Ovary (tissue), 9 donors: ENCODE results near the gene BBS2. TPM values are rescaled to one million over a fixed set of nuclear protein-coding genes. Genes with fewer than 3 reads are reported as not detected.

ENCODE experiments used
- DNase-seq, 5 donors: peaks; one replicate each; pipeline ENCODE4 v3.0.0-alpha.2; 2019 to 2020
- H3K27ac ChIP-seq, 2 donors: fragments of 200-600 bp; one replicate each; pipeline versions ENCODE4 v1.5.1 to v1.8.0; 2019 to 2022
- H3K27me3 ChIP-seq: fragments of 200-600 bp; one replicate; pipeline ENCODE4 v1.8.0; 2022
- H3K36me3 ChIP-seq: fragments of 200-600 bp; sonication (generic); one replicate; pipeline ENCODE4 v1.5.1; 2019
- H3K4me1 ChIP-seq: one replicate; pipeline ENCODE4 v1.8.1; 2013; ENCODE audit warnings: mild to moderate bottlenecking, moderate library complexity; ENCODE audit not compliant: insufficient read depth
- H3K4me3 ChIP-seq: fragments of 200-600 bp; sonication (generic); one replicate; pipeline ENCODE4 v1.5.1; 2017
- H3K9me3 ChIP-seq, 2 donors: fragments of 200-600 bp in 1 of 2; sonication (generic) in 1 of 2; one replicate each; pipeline versions ENCODE4 v1.5.1 to v1.8.1; 2013 to 2019; ENCODE audit warnings: mild to moderate bottlenecking in 1 of 2, moderate library complexity in 1 of 2
- CTCF ChIP-seq, 3 donors: fragments of 450-650 bp in 2 of 3; fragments of 200-600 bp in 1 of 3; IDR thresholded peaks; one replicate each; pipeline versions ENCODE4 v1.5.1 to v1.8.0; 2016 to 2022; ENCODE audit warnings: antibody characterized with exemption in 3 of 3, mild to moderate bottlenecking in 1 of 3
- EP300 ChIP-seq: sonication (generic); formaldehyde crosslinking; IDR thresholded peaks from one replicate; pipeline ENCODE4 v1.6.1; 2017; ENCODE audit warnings: antibody characterized with exemption
- POLR2A ChIP-seq: fragments of 450-650 bp; IDR thresholded peaks from one replicate; pipeline ENCODE4 v1.6.1; 2017; ENCODE audit warnings: antibody characterized with exemption, mild to moderate bottlenecking, moderate library complexity
- WGBS, 3 donors: extraction: QIAGEN DNeasy Blood & Tissue Kit in 1 of 3; methylation state at CpG; one replicate each; pipeline versions ENCODE4 v1.1.5 to v1.1.7; 2013 to 2017; 5-methylcytosine and 5-hydroxymethylcytosine counted together
- intact Hi-C, 4 donors: fragments of 100-400 bp; cut with DNase I; formaldehyde crosslinking; loops; one replicate each; pipeline versions ENCODE4 v1.11.0 to v1.15.1; 2022 to 2023
- polyA plus RNA-seq, 2 donors: library from polyadenylated mRNA; stranded (reverse); fragments of 200-250 nt in 1 of 2; fragments of 350-450 nt in 1 of 2; fragmentation: Illumina TruSeq in 1 of 2; extraction: RNeasy Lipid Tissue Mini Kit (QIAGEN cat#74804) in 1 of 2; gene quantifications; one replicate each; pipeline ENCODE4 v1.2.3, GENCODE V29; 2013 to 2014
- total RNA-seq, 7 donors: library from RNA; depleted of rRNA in 2 of 7; stranded (reverse); fragments of >200 nt in 2 of 7; fragmentation: NEBNext Ultra II Directional in 3 of 7; extraction: Animal tissue kit (Norgen Biotek cat#: 25700) in 3 of 7; gene quantifications; one replicate each; pipeline versions ENCODE4 v1.1.0 to v1.2.4, GENCODE V29; 2016 to 2023
- donor health status: DM: no; HTN: no; CAD: no; lungs with moderate emphysema.
- donor health status: DM: no; HTN: no; CAD: no.
- donor health status: Bipolar disorder and iron deficiency.
- donor health status: DM: yes; HTN: yes; CAD: no.
- donor health status: DM: no; HTN: no; CAD: no.
- donor health status: DM: yes; HTN: yes; CAD: no.

Gene BBS2
- total and polyA plus RNA-seq, 9 donors = 47.9 to 86.2 (median 67.1) TPM

GRCh38 chr16:56547120-56547948 lies 27.5 kb upstream of the BBS2 start:
- 31 to 38% (median 35%) methylated on average over 12 of the region's 12 CpGs for WGBS, 3 donors

GRCh38 chr16:56542039-56542438 lies 22.2 kb upstream of the BBS2 start:
- Histone ChIP-seq H3K27me3 (no peaks in the 10 kb centered on the region), H3K4me3 (no peak overlapping the region), H3K36me3 (no peaks in the 10 kb centered on the region), H3K27ac (no peak overlapping the region), H3K9me3 (peaks cover 0 to 3% of the 10 kb centered on the region in 2 donors), H3K4me1 (peaks cover 3% of the 10 kb centered on the region)
- intact Hi-C loops = no loop called here
- TF ChIP-seq CTCF (IDR thresholded peaks at IDR 0.05) (no peak), EP300 (no peak), POLR2A (no peak)
- no peak for DNase-seq
- 15 to 49% (median 16%) methylated on average over 2 of the region's 2 CpGs for WGBS, 3 donors

More at GRCh38 chr16:56547120-56547948, 27.5 kb upstream of the BBS2 start:
- DNase-seq = no peak
- H3K9me3 ChIP-seq = no peaks in the 10 kb centered on the region
- no peaks in the 10 kb centered on the region for H3K36me3 ChIP-seq
- H3K4me1 ChIP-seq = no peaks in the 10 kb centered on the region
- intact Hi-C loops = no loop called here
- TF ChIP-seq CTCF (IDR thresholded peaks at IDR 0.05) (no peak), EP300 (no peak), POLR2A (no peak)
- no peaks in the 10 kb centered on the region for H3K27me3 ChIP-seq
- peak overlapping the region in 1 of 2 donors; percentile 5 for H3K27ac ChIP-seq
- no peak overlapping the region for H3K4me3 ChIP-seq

- H3K4me3 ChIP-seq = no peak overlapping the region
- TF ChIP-seq CTCF (IDR thresholded peaks at IDR 0.05) = no peak
- TF ChIP-seq EP300 = no peak
- TF ChIP-seq POLR2A = no peak
- H3K4me1 ChIP-seq = peaks cover 3% of the 10 kb centered on the region
- H3K36me3 ChIP-seq = no peaks in the 10 kb centered on the region
- H3K27me3 ChIP-seq = no peaks in the 10 kb centered on the region
- intact Hi-C loops = no loop called here
- peaks cover 0 to 3% of the 10 kb centered on the region in 2 donors for H3K9me3 ChIP-seq
- 4 to 12% (median 12%) methylated on average over 4 of the region's 4 CpGs for WGBS, 3 donors
- H3K27ac ChIP-seq = peak overlapping the region; percentile 42 to 72
- peak in 4 of 5 donors; percentile 35 to 59 (median 45) for DNase-seq
Observed at GRCh38 chr16:56539656-56540055, 19.8 kb upstream of the BBS2 start.

GRCh38 chr16:56538331-56538730 lies 18.5 kb upstream of the BBS2 start:
- no peak for DNase-seq
- no peak for TF ChIP-seq POLR2A
- TF ChIP-seq CTCF (IDR thresholded peaks at IDR 0.05) = no peak
- TF ChIP-seq EP300 = no peak
- Histone ChIP-seq H3K27me3 (no peaks in the 10 kb centered on the region), H3K36me3 (no peaks in the 10 kb centered on the region), H3K4me3 (no peak overlapping the region), H3K9me3 (peaks cover 0 to 3% of the 10 kb centered on the region in 2 donors), H3K27ac (no peak overlapping the region), H3K4me1 (peaks cover 3% of the 10 kb centered on the region)
- intact Hi-C loops = no loop called here
- whole genome bisulfite sequencing, 3 donors = 93 to 96% (median 93%) methylated on average over 7 of the region's 7 CpGs
